GM18502 (cell line): ENCODE measurements around the gene OR4Q3.
A peak's percentile ranks its signal among the peaks of the same experiment; 100 is the strongest.
"Not testable (repeated sequence)": the region's sequence is repeated elsewhere in the genome, so short reads cannot be mapped to it uniquely, and the experiment has no call there.

ENCODE experiments used
- ATAC-seq: cut with Tn5 transposase; IDR thresholded peaks from one replicate; pipeline ENCODE4 v1.9.1; 2021; ENCODE audit warnings: mild to moderate bottlenecking; ENCODE audit not compliant: unreplicated experiment, poor library complexity

OR4Q3 gene

GRCh38 chr14:19743256-19743655, at the start of gene OR4Q3:
OR4Q3 (plus strand) TSS chr14:19743571.
- ATAC-seq: no peak

GRCh38 chr14:19729359-19729758, 14.0 kb upstream of the OR4Q3 start:
- ATAC-seq: no peak

DNA sequence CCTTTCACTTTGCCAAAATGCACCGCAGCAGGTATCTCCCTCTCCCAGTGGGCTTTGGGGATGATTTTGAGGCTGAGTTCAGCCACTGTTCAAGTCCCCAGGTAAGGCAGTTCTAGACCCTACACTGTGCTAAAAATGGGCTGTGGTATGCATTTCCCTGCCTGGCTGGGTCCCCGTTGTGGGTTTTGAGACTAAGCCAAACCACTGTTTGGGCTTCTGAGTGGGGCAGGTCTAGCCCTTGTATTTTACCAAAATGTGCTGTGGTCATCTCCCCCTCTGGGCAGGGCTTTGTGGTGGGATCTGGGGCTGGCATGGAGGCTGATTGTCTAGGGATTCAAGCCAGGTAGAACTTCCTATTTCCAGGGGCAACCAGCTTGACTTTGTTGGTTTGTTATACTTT, 13.6 kb upstream of the OR4Q3 start:
- no peak for ATAC-seq

- ATAC-seq: not testable (repeated sequence)
These were observed 9.5 kb upstream of the OR4Q3 start for GRCh38 chr14:19733893-19734292.

DNA sequence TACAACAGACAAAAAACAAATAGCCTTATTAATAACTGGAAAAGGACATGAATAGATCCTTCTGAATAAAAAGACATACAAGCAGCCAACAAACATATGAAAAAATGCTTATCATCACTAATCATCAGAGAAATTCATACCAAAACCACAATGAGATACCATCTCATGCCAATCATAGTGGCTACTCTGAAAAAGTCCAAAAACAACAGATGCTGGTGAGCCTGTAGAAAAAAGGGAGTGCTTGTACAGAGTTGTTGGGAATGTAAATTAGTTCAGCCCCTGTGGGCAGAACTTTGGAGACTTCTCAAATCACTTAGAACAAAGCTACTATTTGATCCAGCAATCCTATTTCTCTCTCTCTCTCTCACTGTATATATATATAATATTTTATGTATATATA, 8.9 kb downstream of the OR4Q3 start:
- not testable (repeated sequence) for ATAC-seq

- ATAC-seq: no peak
These were observed 10.8 kb downstream of the OR4Q3 start for GRCh38 chr14:19754172-19754571.

GRCh38 chr14:19771491-19771890, 28.1 kb downstream of the OR4Q3 start:
- ATAC-seq: peak; percentile 4

GRCh38 chr14:19771895-19772430, 28.6 kb downstream of the OR4Q3 start:
- peak; percentile 83 for ATAC-seq

- peak; percentile 89 for ATAC-seq
These were observed 29.1 kb downstream of the OR4Q3 start for GRCh38 chr14:19772454-19772853.

- ATAC-seq: not testable (repeated sequence)
These were observed 29.8 kb downstream of the OR4Q3 start, which contains the start of gene OR4M1 for GRCh38 chr14:19773204-19773603. OR4M1 (plus strand) TSS chr14:19773504; CDS start chr14:19780323, 6,819 bp downstream.

- no peak for ATAC-seq
These were observed 32.2 kb downstream of the OR4Q3 start for GRCh38 chr14:19775587-19775986.

- ATAC-seq: not testable (repeated sequence)
These were observed 42.5 kb downstream of the OR4Q3 start for GRCh38 chr14:19785848-19786247.

DNA sequence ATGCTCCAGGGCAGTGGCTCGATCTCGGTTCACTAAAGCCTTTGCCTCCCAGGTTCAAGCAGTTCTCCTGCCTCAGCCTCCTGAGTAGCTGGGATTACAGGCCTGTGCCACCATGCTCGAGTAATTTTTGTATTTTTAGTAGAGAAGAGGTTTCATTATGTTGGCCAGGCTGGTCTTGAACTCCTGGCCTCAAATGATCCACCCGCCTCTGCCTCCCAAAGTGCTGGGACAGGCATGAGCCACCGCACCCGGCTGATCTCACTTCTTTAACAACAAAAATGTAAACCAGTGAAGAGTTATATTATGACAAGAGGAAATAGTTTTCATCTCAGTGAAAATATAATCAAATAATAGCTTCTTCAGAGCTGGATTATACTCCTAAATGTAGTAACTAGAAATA, 43.9 kb downstream of the OR4Q3 start:
- ATAC-seq: not testable (repeated sequence)

DNA sequence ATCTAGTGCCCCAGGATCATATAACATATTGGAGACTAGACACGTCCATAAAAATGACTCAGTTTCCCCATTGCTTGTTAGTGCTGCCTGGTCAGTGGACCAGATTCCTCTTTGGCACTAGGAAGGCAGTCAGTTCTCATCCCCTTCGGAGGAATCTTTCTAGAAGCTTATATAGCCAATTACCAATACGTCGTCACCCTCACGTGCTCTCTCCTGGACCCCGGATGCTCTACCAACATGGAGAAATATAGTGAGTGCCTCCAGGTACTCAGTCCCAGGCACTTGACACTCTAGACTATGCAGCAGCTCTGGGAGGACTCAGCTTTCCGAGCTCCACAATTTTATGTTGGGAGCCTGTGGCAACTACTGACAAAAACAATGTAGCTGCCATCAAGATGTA, 44.8 kb downstream of the OR4Q3 start:
- ATAC-seq: not testable (repeated sequence)

GRCh38 chr14:19796520-19797108, 53.2 kb downstream of the OR4Q3 start:
- ATAC-seq: not testable (repeated sequence)
